ENCODE measurements around the gene MICU1.
A peak's percentile ranks its signal among the peaks of the same experiment; 100 is the strongest.

Gene MICU1

DNA sequence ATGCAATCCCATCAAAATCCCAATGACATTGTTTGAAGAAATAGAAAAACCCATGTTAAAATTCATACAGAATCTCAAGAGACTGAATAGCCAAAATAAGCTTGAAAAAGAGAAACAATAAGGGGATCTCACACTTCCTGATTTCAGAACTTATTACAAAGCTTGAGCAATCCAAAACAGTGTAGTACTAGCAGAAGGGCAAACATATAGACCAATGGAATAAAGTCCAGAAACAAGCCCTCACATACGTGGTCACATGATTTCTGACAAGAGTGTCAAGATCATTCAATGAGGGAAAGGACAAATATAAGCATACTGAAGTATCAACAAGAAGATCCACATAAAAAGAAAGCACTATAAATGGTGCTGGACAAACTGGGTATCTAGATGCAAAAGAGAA lies 31.9 kb downstream of the MICU1 start:
- in situ Hi-C loops (cut with HindIII; ENCODE audit: low pct_ligation_motif_present, low sequenced_read_pairs) = no loop called here
- H3K36me3 ChIP-seq (replicated peaks) = no peaks in the 10 kb centered on the region
- H3K27ac ChIP-seq = no peak overlapping the region
- no peaks in the 10 kb centered on the region for H3K27me3 ChIP-seq (replicated peaks)
- no peak overlapping the region for H3K4me3 ChIP-seq (ENCODE audit: low read depth, low read length)
- no peak for DNase-seq
- TF ChIP-seq, protein P1, sequence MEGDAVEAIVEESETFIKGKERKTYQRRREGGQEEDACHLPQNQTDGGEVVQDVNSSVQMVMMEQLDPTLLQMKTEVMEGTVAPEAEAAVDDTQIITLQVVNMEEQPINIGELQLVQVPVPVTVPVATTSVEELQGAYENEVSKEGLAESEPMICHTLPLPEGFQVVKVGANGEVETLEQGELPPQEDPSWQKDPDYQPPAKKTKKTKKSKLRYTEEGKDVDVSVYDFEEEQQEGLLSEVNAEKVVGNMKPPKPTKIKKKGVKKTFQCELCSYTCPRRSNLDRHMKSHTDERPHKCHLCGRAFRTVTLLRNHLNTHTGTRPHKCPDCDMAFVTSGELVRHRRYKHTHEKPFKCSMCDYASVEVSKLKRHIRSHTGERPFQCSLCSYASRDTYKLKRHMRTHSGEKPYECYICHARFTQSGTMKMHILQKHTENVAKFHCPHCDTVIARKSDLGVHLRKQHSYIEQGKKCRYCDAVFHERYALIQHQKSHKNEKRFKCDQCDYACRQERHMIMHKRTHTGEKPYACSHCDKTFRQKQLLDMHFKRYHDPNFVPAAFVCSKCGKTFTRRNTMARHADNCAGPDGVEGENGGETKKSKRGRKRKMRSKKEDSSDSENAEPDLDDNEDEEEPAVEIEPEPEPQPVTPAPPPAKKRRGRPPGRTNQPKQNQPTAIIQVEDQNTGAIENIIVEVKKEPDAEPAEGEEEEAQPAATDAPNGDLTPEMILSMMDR (IDR thresholded peaks at IDR 0.05; ENCODE audit: low read depth, low read length, missing control alignments) = no peak

DNA sequence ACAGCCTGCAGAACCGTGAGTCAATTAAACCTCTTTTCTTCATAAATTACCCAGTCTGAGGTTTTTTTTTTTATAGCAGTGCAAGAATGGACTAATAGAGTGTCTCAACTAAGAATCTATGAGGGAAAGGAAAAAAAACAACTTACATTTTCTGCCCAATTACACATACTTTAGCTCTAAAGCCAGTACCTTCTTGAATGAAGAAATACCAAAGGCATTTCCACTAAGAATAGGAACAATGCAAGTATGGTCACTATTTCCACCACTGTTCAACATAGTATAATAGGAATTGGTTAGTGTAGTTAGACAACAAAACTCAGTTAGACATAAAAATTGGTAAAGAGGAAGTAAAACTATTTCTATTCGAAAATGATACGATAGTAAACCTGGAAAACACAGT lies 37.6 kb downstream of the MICU1 start:
- DNase-seq = no peak
- Histone ChIP-seq H3K4me3 (ENCODE audit: low read depth, low read length) (no peak overlapping the region), H3K27me3 (replicated peaks) (no peaks in the 10 kb centered on the region), H3K27ac (no peak overlapping the region), H3K36me3 (replicated peaks) (no peaks in the 10 kb centered on the region)
- TF ChIP-seq, protein P1 (IDR thresholded peaks at IDR 0.05; ENCODE audit: low read depth, low read length, missing control alignments) = no peak
- in situ Hi-C loops (cut with HindIII; ENCODE audit: low pct_ligation_motif_present, low sequenced_read_pairs) = no loop called here

DNA sequence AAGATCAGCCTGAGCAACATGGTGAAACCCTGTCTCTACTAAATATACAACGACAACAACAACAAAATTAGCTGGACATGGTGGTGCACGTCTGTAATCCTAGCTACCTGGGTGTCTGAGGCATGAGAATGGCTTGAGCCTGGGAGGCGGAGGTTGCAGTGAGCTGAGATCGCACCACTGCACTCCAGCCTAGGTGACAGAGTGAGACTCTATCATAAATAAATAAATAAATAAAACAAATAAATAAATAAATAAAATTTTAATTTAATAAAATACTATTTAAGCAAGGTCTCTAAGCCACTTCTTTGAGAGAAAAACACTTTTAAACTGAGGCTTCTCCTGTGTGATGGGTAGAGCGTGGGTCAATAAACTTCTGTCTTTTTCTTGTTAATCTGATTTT lies 38.3 kb downstream of the MICU1 start:
- no peak for DNase-seq
- H3K4me3 ChIP-seq (ENCODE audit: low read depth, low read length) = no peak overlapping the region
- TF ChIP-seq, protein P1 (IDR thresholded peaks at IDR 0.05; ENCODE audit: low read depth, low read length, missing control alignments) = no peak
- H3K27ac ChIP-seq = no peak overlapping the region
- no peaks in the 10 kb centered on the region for H3K27me3 ChIP-seq (replicated peaks)
- H3K36me3 ChIP-seq (replicated peaks) = no peaks in the 10 kb centered on the region
- in situ Hi-C loops (cut with HindIII; ENCODE audit: low pct_ligation_motif_present, low sequenced_read_pairs) = no loop called here

DNA sequence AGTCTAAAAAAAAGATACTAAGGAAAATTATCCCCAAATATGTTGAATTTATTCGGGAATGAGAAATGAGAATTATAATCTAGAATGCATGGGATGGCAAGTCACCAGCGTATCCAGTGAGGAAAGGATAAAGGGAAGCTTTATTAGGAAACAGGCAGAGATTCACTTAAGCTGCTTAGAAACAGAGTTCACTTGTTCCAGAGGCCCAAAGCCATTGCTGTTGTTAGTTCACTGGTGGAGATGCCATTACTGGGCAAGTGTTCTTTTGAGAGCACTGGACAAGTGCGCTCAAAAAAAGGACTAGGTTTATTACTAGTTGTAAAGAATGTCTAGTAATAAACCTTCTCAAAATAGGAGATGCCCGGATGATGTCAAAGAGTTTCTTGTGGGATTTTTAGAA lies 51.2 kb downstream of the MICU1 start:
- in situ Hi-C loops (cut with HindIII; ENCODE audit: low pct_ligation_motif_present, low sequenced_read_pairs) = no loop called here
- no peak for DNase-seq
- no peak overlapping the region for H3K27ac ChIP-seq
- H3K27me3 ChIP-seq (replicated peaks) = no peaks in the 10 kb centered on the region
- H3K36me3 ChIP-seq (replicated peaks) = no peaks in the 10 kb centered on the region
- TF ChIP-seq, protein P1 (IDR thresholded peaks at IDR 0.05; ENCODE audit: low read depth, low read length, missing control alignments) = no peak
- no peak overlapping the region for H3K4me3 ChIP-seq (ENCODE audit: low read depth, low read length)

DNA sequence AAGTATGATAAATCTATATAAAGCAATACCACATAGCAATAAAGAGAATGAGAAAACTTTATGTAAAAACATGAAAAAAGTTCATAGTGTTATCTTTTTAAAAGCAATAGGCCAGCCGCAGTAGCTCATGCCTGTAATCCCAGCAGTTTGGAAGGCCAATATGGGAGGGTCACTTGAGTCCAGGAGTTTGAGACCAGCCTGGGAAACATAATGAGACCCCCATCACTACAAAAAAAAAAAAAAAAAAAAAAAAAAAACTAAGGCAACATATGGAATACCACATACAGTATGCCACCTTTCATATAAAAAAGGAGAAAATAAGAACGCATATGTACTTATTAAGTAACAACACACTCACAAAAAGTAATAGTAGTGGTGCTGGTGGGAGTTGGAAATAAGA lies 52.8 kb downstream of the MICU1 start:
- Histone ChIP-seq H3K27me3 (replicated peaks) (no peaks in the 10 kb centered on the region), H3K36me3 (replicated peaks) (no peaks in the 10 kb centered on the region), H3K4me3 (ENCODE audit: low read depth, low read length) (no peak overlapping the region), H3K27ac (no peak overlapping the region)
- TF ChIP-seq, protein P1 (IDR thresholded peaks at IDR 0.05; ENCODE audit: low read depth, low read length, missing control alignments) = no peak
- in situ Hi-C loops (cut with HindIII; ENCODE audit: low pct_ligation_motif_present, low sequenced_read_pairs) = no loop called here
- no peak for DNase-seq

DNA sequence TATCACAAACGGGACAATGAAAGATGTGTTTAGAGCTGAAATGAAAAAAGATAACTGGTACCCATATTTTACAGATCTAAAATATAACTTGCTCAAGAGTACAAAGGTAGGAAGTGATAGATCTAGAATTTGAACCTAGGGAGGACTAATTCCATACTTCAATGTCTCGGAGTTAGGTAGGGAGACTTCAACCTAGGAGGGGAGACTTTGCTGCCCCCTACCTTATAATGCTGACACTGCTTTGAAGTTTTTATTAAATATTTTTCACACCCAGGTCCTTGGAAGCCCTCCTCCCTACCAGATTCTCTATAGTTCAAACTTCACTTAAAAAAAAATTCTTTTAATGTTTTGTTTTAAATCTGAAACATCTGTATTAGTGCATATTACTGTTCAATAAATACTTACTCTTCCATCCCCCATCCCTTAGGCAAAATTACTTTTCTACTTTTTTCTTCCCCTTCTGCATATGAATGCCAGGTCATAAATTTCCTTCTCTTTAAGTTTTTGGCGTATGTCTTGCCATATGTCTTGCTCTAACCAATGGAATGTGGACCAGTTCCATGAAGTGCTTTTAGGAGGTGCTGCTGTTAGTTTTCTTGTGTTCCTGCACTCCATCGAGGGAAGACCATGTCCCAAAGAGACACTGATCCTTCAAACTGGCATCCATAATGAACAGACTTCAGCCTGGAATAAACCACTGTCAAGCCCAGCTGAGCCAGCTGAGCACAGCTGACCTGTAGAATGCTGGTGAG lies 57.8 kb downstream of the MICU1 start:
- in situ Hi-C loops (cut with HindIII; ENCODE audit: low pct_ligation_motif_present, low sequenced_read_pairs) = no loop called here
- no peaks in the 10 kb centered on the region for H3K27me3 ChIP-seq (replicated peaks)
- DNase-seq = no peak
- TF ChIP-seq, protein P1 (IDR thresholded peaks at IDR 0.05; ENCODE audit: low read depth, low read length, missing control alignments) = peak; percentile 59
- no peaks in the 10 kb centered on the region for H3K36me3 ChIP-seq (replicated peaks)
- H3K27ac ChIP-seq = no peak overlapping the region
- H3K4me3 ChIP-seq (ENCODE audit: low read depth, low read length) = no peak overlapping the region
